ENCODE measurements around the gene KCNK13.

GRCh38 chr14:90107789-90108188, 46.0 kb downstream of the KCNK13 start:
- no peak for TF ChIP-seq GLIS3 (CRISPR knock-in tag; IDR thresholded peaks at IDR 0.05)
- no peak for TF ChIP-seq CREB5 (CRISPR knock-in tag; IDR thresholded peaks at IDR 0.05; ENCODE audit: low read depth)
- no peak for TF ChIP-seq POU6F1 (CRISPR knock-in tag; IDR thresholded peaks at IDR 0.05; ENCODE audit: borderline replicate concordance, low read depth)
